ENCODE results near the gene PFKFB3.

- TF ChIP-seq CREB1 (IDR thresholded peaks at IDR 0.05) (no peak), CREB1 (CRISPR knock-in tag; IDR thresholded peaks at IDR 0.05) (no peak), ATF3 (IDR thresholded peaks at IDR 0.05) (no peak), ATF3 (CRISPR knock-in tag; conservative IDR thresholded peaks at IDR 0.05) (no peak), XRCC4 (IDR thresholded peaks at IDR 0.05; ENCODE audit: extremely low read depth, insufficient read depth, insufficient read length) (no peak), ZNF316 (IDR thresholded peaks at IDR 0.05) (no peak; the same call in 1 of the 2 replicates), CGGBP1 (CRISPR knock-in tag; IDR thresholded peaks at IDR 0.05) (no peak)
Measured at GRCh38 chr10:6197321-6197720, 5.4 kb upstream of the PFKFB3 start.
